GM18508 (cell line): Measurements from ENCODE around the gene CHRD.

Experiments
- ATAC-seq: cut with Tn5 transposase; IDR thresholded peaks from one replicate; pipeline ENCODE4 v1.9.1; 2021; ENCODE audit warnings: moderate number of reproducible peaks; ENCODE audit not compliant: insufficient read depth, unreplicated experiment

Gene CHRD

GRCh38 chr3:184345317-184346144 is 34.3 kb upstream of the CHRD start:
- ATAC-seq, result no peak

- no peak for ATAC-seq
Observed at GRCh38 chr3:184346480-184347190, 33.2 kb upstream of the CHRD start.

GRCh38 chr3:184347321-184348056 is 32.4 kb upstream of the CHRD start:
- ATAC-seq, result no peak

- ATAC-seq, result no peak
Observed at GRCh38 chr3:184348057-184348382, 31.8 kb upstream of the CHRD start.

GRCh38 chr3:184349563-184350470 is 30.0 kb upstream of the CHRD start:
- ATAC-seq, result no peak

GRCh38 chr3:184350618-184351017 is 29.2 kb upstream of the CHRD start:
- no peak for ATAC-seq

GRCh38 chr3:184351511-184352148 is 28.2 kb upstream of the CHRD start:
- no peak for ATAC-seq

GRCh38 chr3:184352149-184352785 is 27.6 kb upstream of the CHRD start:
- ATAC-seq, result no peak

- no peak for ATAC-seq
Observed at GRCh38 chr3:184352897-184353545, 26.8 kb upstream of the CHRD start.

GRCh38 chr3:184353546-184353941 is 26.3 kb upstream of the CHRD start:
- ATAC-seq, result no peak

- no peak for ATAC-seq
Observed at GRCh38 chr3:184354121-184354728, 25.6 kb upstream of the CHRD start.

GRCh38 chr3:184354754-184355153 is 25.1 kb upstream of the CHRD start:
- ATAC-seq, result no peak

- no peak for ATAC-seq
Observed at GRCh38 chr3:184355261-184356040, 24.4 kb upstream of the CHRD start.

GRCh38 chr3:184357248-184358123 is 22.4 kb upstream of the CHRD start:
- ATAC-seq, result no peak

GRCh38 chr3:184358124-184358767 is 21.6 kb upstream of the CHRD start:
- no peak for ATAC-seq

- ATAC-seq, result no peak
Observed at GRCh38 chr3:184358921-184359350, 20.9 kb upstream of the CHRD start.
